ENCODE results near the gene PCYOX1L. TPM values are rescaled to one million over a fixed set of nuclear protein-coding genes. Genes with fewer than 3 reads are reported as not detected.

The PCYOX1L gene
- total RNA-seq, 1 donor from 2014 or later: 9.2 TPM

DNA sequence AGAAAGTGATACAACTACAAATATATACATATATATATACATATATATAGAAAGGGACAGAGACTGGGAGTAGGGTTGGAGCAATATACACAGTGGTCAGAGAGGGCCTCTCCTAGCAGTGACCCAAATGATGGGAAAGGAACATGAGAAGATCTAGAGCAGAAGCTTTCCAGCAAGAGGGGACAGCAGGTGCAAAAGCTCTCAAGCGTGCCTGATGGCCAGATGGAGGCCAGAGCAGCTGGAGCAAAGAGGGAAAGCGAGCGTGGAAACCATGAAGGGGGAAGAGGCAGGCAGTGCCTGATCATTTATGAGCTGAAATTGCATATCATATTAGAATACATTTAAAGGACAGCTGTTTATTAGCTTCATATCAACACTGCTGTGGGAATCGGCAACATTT is 20.1 kb upstream of the PCYOX1L start:
- DNase-seq (no peak), ATAC-seq (ENCODE audit: low read depth) (no peak)
- Mint-ChIP-seq H3K27ac (no peak overlapping the region), H3K9me3 (no peaks in the 10 kb centered on the region), H3K4me1 (no peaks in the 10 kb centered on the region), H3K4me3 (no peak overlapping the region), H3K27me3 (no peaks in the 10 kb centered on the region), H3K36me3 (ENCODE audit: low read depth) (no peaks in the 10 kb centered on the region)
- TF ChIP-seq, protein P1, sequence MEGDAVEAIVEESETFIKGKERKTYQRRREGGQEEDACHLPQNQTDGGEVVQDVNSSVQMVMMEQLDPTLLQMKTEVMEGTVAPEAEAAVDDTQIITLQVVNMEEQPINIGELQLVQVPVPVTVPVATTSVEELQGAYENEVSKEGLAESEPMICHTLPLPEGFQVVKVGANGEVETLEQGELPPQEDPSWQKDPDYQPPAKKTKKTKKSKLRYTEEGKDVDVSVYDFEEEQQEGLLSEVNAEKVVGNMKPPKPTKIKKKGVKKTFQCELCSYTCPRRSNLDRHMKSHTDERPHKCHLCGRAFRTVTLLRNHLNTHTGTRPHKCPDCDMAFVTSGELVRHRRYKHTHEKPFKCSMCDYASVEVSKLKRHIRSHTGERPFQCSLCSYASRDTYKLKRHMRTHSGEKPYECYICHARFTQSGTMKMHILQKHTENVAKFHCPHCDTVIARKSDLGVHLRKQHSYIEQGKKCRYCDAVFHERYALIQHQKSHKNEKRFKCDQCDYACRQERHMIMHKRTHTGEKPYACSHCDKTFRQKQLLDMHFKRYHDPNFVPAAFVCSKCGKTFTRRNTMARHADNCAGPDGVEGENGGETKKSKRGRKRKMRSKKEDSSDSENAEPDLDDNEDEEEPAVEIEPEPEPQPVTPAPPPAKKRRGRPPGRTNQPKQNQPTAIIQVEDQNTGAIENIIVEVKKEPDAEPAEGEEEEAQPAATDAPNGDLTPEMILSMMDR (IDR thresholded peaks at IDR 0.05): no peak
- intact Hi-C loops (cut with micrococcal nuclease): no loop called here
- ChIA-PET CTCF (no interaction called here), POLR2A (no interaction called here)

- intact Hi-C loops (cut with micrococcal nuclease): no loop called here
- Mint-ChIP-seq H3K27me3 (no peaks in the 10 kb centered on the region), H3K4me3 (no peak overlapping the region), H3K27ac (no peak overlapping the region), H3K9me3 (no peaks in the 10 kb centered on the region), H3K36me3 (ENCODE audit: low read depth) (no peaks in the 10 kb centered on the region), H3K4me1 (no peaks in the 10 kb centered on the region)
- DNase-seq (no peak), ATAC-seq (ENCODE audit: low read depth) (no peak)
- ChIA-PET CTCF (no interaction called here), POLR2A (no interaction called here)
- TF ChIP-seq, protein P1 (IDR thresholded peaks at IDR 0.05): no peak
Observed at GRCh38 chr5:149338364-149338763, 19.5 kb upstream of the PCYOX1L start.

GRCh38 chr5:149340920-149341319 is 16.9 kb upstream of the PCYOX1L start:
- Mint-ChIP-seq H3K27me3 (no peaks in the 10 kb centered on the region), H3K4me1 (peaks cover 18% of the 10 kb centered on the region), H3K9me3 (peaks cover 2% of the 10 kb centered on the region), H3K36me3 (ENCODE audit: low read depth) (peaks cover 9% of the 10 kb centered on the region), H3K27ac (no peak overlapping the region), H3K4me3 (no peak overlapping the region)
- TF ChIP-seq, protein P1 (IDR thresholded peaks at IDR 0.05): no peak
- ChIA-PET POLR2A (interaction anchor here (1.2 kb wide), 1 partner anchor 17 kb away, joined by 4 read pairs; the partner anchor contains the start of gene PCYOX1L), CTCF (no interaction called here)
- ATAC-seq (ENCODE audit: low read depth) (no peak), DNase-seq (no peak)
- intact Hi-C loops (cut with micrococcal nuclease): loop anchor here (10.0 kb wide), 1 partner anchor 506 kb away; no protein-coding TSS in a partner anchor

DNA sequence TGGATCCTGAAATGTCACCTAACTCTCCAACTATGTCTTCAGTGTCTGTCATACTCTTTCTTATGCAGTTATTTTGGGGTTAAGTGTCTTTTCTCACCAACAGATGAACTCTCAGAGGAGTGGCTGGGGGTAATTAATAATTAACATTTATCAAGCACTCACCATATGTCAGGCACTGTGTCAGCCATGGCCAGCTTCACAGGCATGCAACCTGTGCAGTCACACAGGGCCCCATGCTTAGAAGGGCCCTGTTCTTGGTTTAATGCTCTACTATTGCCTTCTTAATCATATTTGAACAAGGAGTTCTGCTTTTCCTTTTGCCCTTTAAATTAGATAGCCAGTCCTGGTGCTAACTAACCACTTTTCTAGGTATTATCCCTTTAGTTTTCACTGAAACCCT is 16.0 kb upstream of the PCYOX1L start:
- ATAC-seq (ENCODE audit: low read depth) (no peak), DNase-seq (no peak)
- Mint-ChIP-seq H3K36me3 (ENCODE audit: low read depth) (peaks cover 9% of the 10 kb centered on the region), H3K4me1 (peaks cover 25% of the 10 kb centered on the region), H3K27me3 (no peaks in the 10 kb centered on the region), H3K27ac (no peak overlapping the region), H3K9me3 (peaks cover 2% of the 10 kb centered on the region), H3K4me3 (no peak overlapping the region)
- ChIA-PET POLR2A (no interaction called here), CTCF (no interaction called here)
- TF ChIP-seq, protein P1 (IDR thresholded peaks at IDR 0.05): no peak
- intact Hi-C loops (cut with micrococcal nuclease): loop anchor here (10.0 kb wide), 1 partner anchor 507 kb away; no protein-coding TSS in a partner anchor

DNA sequence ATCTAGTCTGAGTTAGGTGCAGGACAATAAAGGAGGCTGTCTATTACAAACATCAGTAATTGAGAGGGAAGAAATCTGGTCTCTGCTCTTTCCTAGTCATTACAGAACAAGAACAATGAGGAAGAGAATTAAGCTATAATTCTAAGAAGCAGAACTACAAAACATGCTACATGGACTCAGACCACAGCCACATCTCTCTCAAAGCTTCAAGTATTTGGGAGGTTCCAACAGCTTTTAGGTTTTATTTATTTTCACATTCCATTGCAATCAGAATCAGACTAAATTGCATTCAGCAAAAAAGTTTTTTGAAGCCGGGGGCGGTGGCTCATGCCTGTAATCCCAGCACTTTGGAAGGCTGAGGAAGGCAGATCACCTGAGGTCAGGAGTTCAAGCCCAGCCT is 13.7 kb upstream of the PCYOX1L start:
- H3K4me1 Mint-ChIP-seq: peaks cover 34% of the 10 kb centered on the region
- no peaks in the 10 kb centered on the region for H3K27me3 Mint-ChIP-seq
- DNase-seq (no peak), ATAC-seq (ENCODE audit: low read depth) (no peak)
- H3K9me3 Mint-ChIP-seq: peaks cover 2% of the 10 kb centered on the region
- ChIA-PET POLR2A (interaction anchor here (1.1 to 4.1 kb wide), 3 partner anchors 14 to 616 kb away, joined by 3 to 61 read pairs (median 29); partner anchors contain the start of genes CSNK1A1, PCYOX1L and SLC26A2), CTCF (interaction anchor here (1.1 to 3.3 kb wide), 4 partner anchors 12 to 25 kb away, joined by 3 to 12 read pairs (median 4); no protein-coding TSS in a partner anchor)
- TF ChIP-seq, protein P1 (IDR thresholded peaks at IDR 0.05): no peak
- no peak overlapping the region for H3K27ac Mint-ChIP-seq
- intact Hi-C loops (cut with micrococcal nuclease): loop anchor here (10.0 kb wide), 1 partner anchor 509 kb away; no protein-coding TSS in a partner anchor
- H3K4me3 Mint-ChIP-seq: no peak overlapping the region
- H3K36me3 Mint-ChIP-seq (ENCODE audit: low read depth): peaks cover 25% of the 10 kb centered on the region
